ENCODE measurements around the gene PTPRU.
"Not testable (repeated sequence)": the region's sequence is repeated elsewhere in the genome, so short reads cannot be mapped to it uniquely, and the experiment has no call there.

PTPRU gene

DNA sequence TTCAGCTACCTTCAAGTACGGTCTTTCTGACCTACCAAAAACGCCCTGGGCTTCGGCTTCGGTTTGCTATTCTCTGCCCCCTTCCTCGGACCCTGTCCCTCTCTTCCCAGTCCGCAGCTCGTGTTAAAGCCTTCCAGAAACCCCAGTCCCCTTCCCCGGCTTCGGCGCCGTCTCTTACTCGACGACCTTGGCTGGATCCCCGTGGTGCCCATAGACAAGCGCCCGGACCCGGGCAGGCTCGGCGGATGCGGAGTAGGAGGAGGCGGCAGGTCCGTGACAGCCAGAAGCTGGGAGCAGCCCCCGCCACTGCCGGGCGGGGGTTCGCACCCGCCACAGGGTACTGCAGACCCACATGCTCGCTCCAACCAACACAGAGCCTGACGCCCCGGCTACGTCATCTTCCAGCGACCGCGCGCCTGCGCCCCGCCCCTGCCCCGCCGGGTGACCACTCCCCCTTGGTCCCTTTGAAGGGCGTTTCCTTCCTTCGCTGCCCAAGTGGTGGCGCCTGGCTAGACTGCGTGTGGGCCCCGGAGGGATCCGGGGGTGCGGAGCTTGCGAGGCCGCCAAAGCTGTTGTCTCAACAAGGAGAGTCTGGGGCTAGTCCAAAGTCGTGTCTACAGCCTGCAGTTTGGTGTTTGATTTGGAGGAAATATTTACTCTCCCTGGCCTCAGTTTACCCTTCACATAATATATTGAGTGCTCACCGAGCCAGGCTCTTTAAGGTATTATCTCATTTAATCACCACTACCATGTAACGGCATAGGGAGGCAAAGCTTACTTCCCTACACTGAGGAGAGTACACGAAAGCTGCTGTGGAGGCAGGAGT is 5.6 kb upstream of the PTPRU start, which contains the start of gene MECR:
TSS of gene MECR (minus strand) at position 382 of the 826 bp plus-strand sequence. CDS start at position 354, 28 bp downstream.
- H3K4me3 ChIP-seq (ENCODE audit: low read length) = peak within 1 kb of the TSS; percentile 79
- peak; percentile 68 for DNase-seq (ENCODE audit: low read depth)
- TF ChIP-seq, protein P1, sequence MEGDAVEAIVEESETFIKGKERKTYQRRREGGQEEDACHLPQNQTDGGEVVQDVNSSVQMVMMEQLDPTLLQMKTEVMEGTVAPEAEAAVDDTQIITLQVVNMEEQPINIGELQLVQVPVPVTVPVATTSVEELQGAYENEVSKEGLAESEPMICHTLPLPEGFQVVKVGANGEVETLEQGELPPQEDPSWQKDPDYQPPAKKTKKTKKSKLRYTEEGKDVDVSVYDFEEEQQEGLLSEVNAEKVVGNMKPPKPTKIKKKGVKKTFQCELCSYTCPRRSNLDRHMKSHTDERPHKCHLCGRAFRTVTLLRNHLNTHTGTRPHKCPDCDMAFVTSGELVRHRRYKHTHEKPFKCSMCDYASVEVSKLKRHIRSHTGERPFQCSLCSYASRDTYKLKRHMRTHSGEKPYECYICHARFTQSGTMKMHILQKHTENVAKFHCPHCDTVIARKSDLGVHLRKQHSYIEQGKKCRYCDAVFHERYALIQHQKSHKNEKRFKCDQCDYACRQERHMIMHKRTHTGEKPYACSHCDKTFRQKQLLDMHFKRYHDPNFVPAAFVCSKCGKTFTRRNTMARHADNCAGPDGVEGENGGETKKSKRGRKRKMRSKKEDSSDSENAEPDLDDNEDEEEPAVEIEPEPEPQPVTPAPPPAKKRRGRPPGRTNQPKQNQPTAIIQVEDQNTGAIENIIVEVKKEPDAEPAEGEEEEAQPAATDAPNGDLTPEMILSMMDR (conservative IDR thresholded peaks at IDR 0.05; ENCODE audit: low read depth, low read length) = peak; percentile 19

DNA sequence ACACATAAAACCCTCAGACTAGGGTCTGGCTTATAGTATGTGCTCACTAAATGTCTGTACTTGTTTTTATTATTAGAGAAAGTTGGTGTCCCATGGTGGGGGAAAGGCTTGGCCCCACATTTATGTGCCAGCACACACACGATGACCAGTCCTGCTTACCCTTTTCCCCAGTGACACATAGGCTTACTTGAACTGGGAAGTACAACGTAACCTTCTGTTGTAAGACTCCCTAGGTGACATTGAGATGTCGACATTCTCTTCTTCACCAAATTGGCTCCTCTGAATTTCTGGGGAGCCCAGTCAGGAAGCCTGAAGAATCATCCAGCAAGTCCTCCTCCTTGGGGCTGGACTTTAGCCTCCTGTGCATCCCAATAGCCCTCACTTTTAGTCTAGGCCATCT is 3.9 kb upstream of the PTPRU start:
- TF ChIP-seq, protein P1 (conservative IDR thresholded peaks at IDR 0.05; ENCODE audit: low read depth, low read length) = no peak
- no peak overlapping the region for H3K4me3 ChIP-seq (ENCODE audit: low read length)
- DNase-seq (ENCODE audit: low read depth) = no peak

DNA sequence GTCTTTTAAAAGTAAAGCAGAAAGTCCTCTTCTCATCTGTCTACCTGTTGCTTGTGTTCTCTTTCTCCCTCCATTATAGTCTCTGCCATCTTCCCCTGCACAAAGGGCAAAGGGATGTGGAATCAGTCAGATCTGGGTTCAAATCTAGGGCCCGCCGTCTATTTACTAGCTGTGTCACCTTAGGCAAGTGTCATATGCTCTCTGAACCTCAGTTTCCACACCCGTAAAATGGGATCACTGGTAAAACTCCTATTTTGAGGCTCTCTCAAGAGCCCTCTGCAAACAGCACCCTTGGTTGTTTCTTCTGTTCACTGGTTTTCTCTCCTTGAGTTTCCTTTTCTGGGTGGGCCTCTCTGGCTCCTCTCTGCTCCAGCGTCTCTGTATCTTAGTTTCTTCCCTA is 2.6 kb upstream of the PTPRU start:
- no peak overlapping the region for H3K4me3 ChIP-seq (ENCODE audit: low read length)
- TF ChIP-seq, protein P1 (conservative IDR thresholded peaks at IDR 0.05; ENCODE audit: low read depth, low read length) = no peak
- no peak for DNase-seq (ENCODE audit: low read depth)

DNA sequence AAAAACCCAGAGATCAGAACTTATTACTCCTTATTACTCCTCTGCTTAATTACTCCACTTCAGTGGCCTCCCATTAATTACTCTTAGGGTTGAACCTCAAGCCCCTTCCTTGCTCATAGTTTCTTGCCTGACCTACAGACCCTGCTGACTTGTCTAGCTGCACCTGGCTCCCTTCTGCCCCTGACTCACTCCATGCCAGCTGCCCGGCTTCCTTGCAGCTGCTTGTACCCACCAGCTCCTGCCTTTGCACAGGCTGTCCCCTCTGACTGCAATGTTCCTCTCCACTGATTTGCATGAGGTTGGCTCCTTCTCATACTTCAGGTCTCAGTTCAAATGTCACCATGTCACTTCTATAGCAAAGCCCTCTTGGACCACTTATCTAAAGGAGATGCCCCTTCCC is 1.9 kb upstream of the PTPRU start:
- H3K4me3 ChIP-seq (ENCODE audit: low read length) = no peak overlapping the region
- DNase-seq (ENCODE audit: low read depth) = no peak
- TF ChIP-seq, protein P1 (conservative IDR thresholded peaks at IDR 0.05; ENCODE audit: low read depth, low read length) = no peak

DNA sequence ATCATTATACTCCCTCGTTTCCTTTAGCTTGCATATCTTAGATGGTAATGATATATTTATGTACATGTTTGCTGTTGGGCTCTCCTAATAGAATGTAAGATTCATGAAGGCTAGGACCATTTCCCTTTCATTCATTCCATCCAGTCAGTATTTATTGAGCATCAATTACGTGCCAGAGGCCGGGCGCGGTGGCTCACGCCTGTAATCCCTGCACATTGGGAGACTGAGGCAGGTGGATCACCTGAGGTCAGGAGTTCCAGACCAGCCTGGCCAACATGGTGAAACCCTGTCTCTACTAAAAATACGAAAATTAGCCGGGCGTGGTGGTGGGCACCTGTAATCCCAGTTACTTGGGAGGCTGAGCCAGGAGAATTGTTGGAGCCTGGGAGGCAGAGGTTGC is 1.4 kb upstream of the PTPRU start:
- DNase-seq (ENCODE audit: low read depth); H3K4me3 ChIP-seq (ENCODE audit: low read length): not testable (repeated sequence)

DNA sequence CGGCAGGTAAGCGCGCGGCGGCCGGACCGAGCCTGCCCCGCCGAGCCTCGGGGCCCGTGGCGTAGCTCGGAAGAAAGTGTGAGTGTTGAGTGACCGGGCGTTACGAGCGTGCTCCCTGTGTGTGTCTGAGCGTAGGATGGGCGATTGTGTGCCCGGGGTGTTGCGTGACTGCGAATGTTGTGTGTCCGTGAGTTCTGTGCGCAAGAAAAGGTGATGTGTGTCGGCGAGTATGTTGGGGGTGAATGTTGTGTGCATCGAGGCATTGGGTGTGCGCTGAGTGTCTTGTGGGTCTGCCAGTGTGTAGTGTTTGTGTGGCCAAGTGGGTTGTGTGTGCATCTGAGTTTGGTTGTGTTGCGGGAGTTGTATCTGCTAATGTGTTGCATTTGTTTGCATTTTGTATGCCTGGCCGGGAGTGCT is 398 bp downstream of the PTPRU start:
- no peak for DNase-seq (ENCODE audit: low read depth)
- TF ChIP-seq, protein P1 (conservative IDR thresholded peaks at IDR 0.05; ENCODE audit: low read depth, low read length) = no peak
- peak overlapping the region; percentile 65 for H3K4me3 ChIP-seq (ENCODE audit: low read length)

DNA sequence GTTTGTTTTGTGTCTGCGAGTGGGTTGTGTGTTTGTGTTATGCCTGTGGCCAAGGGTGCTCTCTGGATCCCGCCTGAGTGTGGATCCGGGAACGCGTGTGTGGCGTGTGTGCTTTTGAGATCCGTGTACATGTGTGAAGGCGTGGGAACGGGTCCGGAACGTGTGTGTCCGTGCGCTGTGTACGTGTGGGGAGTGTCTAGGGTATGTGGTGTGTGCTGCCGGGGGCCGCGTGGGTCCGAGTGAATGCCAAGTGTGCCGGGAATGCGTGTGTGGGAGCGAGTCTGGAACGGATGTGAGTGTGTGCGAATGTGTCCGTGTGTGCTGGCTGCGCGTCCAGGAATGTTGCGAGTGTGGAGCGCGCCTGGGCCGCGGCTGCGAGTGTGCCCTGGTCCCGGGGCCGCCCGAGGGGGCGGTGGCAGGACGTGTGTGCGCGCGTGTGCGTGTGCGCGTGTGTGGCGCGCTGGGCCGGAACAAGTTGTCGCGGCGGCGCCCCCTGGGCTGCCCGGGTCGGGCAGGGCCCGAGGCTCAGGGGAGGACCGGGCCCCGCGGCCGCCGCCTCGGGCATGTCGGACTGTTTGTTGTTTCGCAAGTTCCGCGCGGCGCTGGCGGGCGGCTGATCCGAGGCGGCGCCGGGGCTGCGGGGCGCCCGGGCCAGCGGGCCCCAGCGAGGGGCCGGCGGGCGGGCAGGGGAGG is 953 bp downstream of the PTPRU start:
- peak overlapping the region; percentile 65 for H3K4me3 ChIP-seq (ENCODE audit: low read length)
- no peak for DNase-seq (ENCODE audit: low read depth)
- TF ChIP-seq, protein P1 (conservative IDR thresholded peaks at IDR 0.05; ENCODE audit: low read depth, low read length) = no peak
